ENCODE data around the gene FOXJ3.

DNA sequence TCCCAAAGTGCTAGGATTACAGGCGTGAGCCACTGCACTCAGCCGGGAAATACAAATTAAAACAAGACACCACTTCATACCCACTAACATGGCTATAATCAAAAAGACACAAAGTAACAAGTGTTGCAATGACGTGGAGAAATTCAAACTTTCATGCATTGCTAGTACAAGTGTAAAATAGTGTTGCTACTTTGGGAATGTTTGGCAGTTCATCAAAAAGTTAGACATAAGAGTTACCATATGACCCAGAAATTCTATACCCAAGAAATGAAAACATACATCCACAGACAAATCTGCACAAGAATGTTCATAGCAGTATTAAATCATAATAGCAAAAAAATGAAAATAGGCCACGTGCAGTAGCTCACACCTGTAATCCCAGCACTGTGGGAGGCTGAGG lies 16.4 kb downstream of the FOXJ3 start:
- no peak for TF ChIP-seq EZH2phosphoT487 (IDR thresholded peaks at IDR 0.05; ENCODE audit: insufficient read depth, low read depth)
- TF ChIP-seq EZH2 (IDR thresholded peaks at IDR 0.05; ENCODE audit: insufficient read depth, poor library complexity, severe bottlenecking): no peak

Data from GM23248 (cell line).